Measurements from ENCODE around the gene ZMYND10.
"Not testable (repeated sequence)": the region's sequence is repeated elsewhere in the genome, so short reads cannot be mapped to it uniquely, and the experiment has no call there.

ZMYND10 gene

DNA sequence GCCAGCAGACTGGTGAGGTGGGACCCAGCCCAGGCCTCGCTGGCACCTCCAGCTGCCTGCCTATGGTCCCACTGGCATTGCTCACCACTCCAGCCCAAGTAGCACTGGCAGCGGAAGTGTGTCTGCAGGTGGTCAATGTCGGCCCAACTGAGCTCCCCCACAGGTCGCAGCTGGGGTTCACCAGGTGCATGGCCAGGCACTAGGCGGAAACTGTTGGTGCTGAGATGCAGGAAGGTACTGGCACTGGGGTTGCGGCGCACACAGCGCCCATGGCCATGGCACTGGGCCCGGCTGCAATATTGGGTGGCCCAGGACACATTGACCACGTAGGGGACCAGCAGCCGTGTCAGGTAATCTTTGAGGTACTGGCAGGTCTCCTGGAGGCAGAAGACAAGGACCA, 27.4 kb downstream of the ZMYND10 start:
- H3K9me3 Mint-ChIP-seq: no peaks in the 10 kb centered on the region
- H3K36me3 Mint-ChIP-seq: peaks cover 8% of the 10 kb centered on the region
- H3K4me1 Mint-ChIP-seq: peaks cover 62% of the 10 kb centered on the region
- H3K4me3 Mint-ChIP-seq: no peak overlapping the region
- no peak for ATAC-seq
- no peak overlapping the region for H3K27ac Mint-ChIP-seq
- no peaks in the 10 kb centered on the region for H3K27me3 Mint-ChIP-seq

DNA sequence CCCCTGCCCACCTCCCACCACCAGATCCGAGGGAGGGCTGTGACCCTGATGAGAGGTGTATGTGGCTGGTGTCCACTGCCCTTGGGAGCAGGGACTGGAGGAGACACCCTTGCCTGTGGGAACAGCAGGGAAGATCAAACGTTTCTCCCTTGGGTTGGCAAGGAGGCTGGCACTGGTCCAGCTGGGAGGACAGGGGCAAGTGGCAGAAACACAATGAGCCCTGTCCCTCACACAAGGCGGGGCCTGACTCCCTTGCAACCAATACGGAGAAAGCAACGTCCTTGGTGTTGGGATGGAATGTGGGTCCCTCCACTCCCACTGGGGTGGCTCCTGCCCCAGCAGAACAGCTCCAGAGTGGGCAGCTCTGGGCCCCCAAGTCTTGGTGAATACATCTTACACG, 28.2 kb downstream of the ZMYND10 start:
- H3K36me3 Mint-ChIP-seq: peaks cover 8% of the 10 kb centered on the region
- H3K4me1 Mint-ChIP-seq: peaks cover 54% of the 10 kb centered on the region
- H3K9me3 Mint-ChIP-seq: no peaks in the 10 kb centered on the region
- H3K4me3 Mint-ChIP-seq: no peak overlapping the region
- H3K27me3 Mint-ChIP-seq: no peaks in the 10 kb centered on the region
- H3K27ac Mint-ChIP-seq: peak overlapping the region; percentile 88
- no peak for ATAC-seq

DNA sequence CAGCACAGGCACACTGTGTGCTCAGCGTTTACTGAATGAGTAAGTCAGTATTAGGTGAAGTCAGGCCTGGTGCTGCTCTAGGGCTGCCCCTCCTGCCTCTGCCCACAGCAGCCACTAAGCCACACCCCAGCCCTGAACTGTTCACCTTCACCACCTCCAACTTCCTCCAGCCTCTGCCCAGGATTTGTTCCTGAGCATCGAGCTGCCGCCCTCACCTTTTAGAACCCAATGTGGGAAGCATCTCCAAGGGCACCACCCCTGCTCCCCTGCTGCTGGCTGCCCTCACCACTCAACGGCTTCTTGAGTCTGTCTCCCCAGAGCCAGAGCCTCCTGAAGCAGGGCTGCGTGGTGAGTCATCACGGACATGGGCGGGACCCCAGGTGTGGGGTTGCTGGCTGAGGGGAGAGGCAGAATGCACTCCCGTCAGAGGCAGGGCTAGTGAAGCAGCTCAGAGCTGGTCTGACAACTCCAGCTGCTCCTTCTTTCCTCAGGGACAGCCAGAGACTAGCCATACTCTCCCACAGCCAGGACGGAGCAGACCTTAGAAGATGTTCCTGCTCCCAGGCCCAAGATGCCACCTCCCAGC, 28.8 kb downstream of the ZMYND10 start:
- peaks cover 8% of the 10 kb centered on the region for H3K36me3 Mint-ChIP-seq
- peaks cover 52% of the 10 kb centered on the region for H3K4me1 Mint-ChIP-seq
- peak overlapping the region; percentile 88 for H3K27ac Mint-ChIP-seq
- peak overlapping the region; percentile 62 for H3K4me3 Mint-ChIP-seq
- no peaks in the 10 kb centered on the region for H3K27me3 Mint-ChIP-seq
- ATAC-seq: peak; percentile 63
- no peaks in the 10 kb centered on the region for H3K9me3 Mint-ChIP-seq

DNA sequence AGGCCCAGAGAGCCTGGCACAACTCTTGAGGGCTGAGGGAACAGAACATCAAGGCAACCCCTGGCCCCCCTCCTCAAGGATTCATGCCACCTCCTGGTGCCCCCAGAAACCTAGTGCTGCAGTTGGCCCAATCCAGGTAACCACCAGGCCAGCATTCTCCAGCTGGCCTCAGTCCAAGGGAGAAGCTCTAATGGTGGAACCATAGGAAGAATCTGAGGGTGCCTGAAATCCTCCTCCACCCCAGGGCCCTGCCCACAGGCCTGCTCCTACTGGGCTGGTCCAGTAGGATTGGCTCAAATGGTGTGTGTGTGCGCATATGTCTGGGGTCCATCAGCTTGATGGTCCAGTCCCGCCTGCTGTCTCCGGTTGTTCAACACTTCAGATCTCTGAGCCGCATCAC, 30.7 kb downstream of the ZMYND10 start:
- Mint-ChIP-seq H3K36me3 (peaks cover 8% of the 10 kb centered on the region), H3K4me3 (no peak overlapping the region), H3K27me3 (no peaks in the 10 kb centered on the region), H3K27ac (peak overlapping the region; percentile 14), H3K4me1 (peaks cover 42% of the 10 kb centered on the region), H3K9me3 (no peaks in the 10 kb centered on the region)
- no peak for ATAC-seq

DNA sequence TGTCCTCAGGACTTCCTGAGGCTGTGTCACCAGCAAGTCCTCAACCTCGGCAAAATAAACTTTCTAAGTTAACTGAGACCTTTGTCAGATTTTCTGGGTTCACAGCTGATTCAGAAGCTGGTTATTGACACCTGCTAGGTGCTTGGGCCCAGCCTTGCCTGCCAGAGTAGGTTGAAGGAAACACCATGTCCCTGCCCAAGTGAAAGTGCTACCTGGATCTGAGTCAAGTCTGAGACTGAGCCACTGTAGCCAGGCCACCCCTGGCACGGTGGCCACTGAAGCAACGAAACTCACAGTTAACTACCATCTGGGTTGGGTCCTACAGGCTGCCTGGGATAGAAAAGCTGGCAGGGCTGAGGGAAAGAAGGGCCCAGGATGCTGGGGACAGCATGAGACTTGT, 31.2 kb downstream of the ZMYND10 start:
- ATAC-seq: no peak
- H3K27ac Mint-ChIP-seq: peak overlapping the region; percentile 14
- no peaks in the 10 kb centered on the region for H3K27me3 Mint-ChIP-seq
- H3K9me3 Mint-ChIP-seq: no peaks in the 10 kb centered on the region
- peaks cover 8% of the 10 kb centered on the region for H3K36me3 Mint-ChIP-seq
- H3K4me1 Mint-ChIP-seq: peaks cover 38% of the 10 kb centered on the region
- H3K4me3 Mint-ChIP-seq: no peak overlapping the region

DNA sequence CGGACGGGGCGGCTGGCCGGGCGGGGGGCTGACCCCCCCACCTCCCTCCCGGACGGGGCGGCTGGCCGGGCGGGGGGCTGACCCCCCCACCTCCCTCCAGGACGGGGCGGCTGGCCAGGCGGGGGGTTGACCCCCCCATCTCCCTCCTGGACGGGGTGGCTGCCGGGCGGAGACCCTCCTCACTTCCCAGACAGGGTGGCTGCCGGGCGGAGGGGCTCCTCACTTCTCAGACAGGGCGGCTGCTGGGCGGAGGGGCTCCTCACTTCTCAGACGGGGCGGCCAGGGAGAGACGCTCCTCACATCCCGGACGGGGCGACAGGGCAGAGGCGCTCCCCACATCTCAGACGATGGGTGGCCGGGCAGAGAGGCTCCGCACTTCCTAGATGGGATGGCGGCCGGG, 33.5 kb downstream of the ZMYND10 start:
- not testable (repeated sequence) for H3K27ac Mint-ChIP-seq, H3K9me3 Mint-ChIP-seq, H3K27me3 Mint-ChIP-seq, H3K36me3 Mint-ChIP-seq, ATAC-seq, H3K4me3 Mint-ChIP-seq
- H3K4me1 Mint-ChIP-seq: peaks cover 18% of the 10 kb centered on the region

DNA sequence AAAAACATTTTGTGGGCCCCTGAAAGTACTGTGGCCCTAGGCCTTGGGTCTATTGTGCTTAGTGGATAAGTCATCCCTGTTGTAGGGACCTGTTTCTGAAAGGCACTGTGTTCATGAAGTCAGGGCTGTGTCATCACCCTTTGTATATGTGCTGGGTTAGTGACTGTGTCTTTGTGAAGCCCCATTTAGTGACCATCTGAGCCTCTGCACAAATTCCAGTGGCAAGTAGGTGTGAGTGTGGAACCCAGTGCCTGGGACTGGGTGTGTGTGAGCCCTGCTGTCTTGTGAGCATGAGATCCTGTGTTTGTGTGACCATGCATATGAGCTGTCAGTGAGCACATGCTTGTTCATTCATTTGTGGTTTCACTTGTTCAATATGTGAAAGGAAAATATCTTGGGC, 40.9 kb downstream of the ZMYND10 start:
- H3K27ac Mint-ChIP-seq: no peak overlapping the region
- ATAC-seq: no peak
- no peaks in the 10 kb centered on the region for H3K27me3 Mint-ChIP-seq
- H3K9me3 Mint-ChIP-seq: no peaks in the 10 kb centered on the region
- H3K4me3 Mint-ChIP-seq: no peak overlapping the region
- H3K36me3 Mint-ChIP-seq: no peaks in the 10 kb centered on the region
- peaks cover 16% of the 10 kb centered on the region for H3K4me1 Mint-ChIP-seq

DNA sequence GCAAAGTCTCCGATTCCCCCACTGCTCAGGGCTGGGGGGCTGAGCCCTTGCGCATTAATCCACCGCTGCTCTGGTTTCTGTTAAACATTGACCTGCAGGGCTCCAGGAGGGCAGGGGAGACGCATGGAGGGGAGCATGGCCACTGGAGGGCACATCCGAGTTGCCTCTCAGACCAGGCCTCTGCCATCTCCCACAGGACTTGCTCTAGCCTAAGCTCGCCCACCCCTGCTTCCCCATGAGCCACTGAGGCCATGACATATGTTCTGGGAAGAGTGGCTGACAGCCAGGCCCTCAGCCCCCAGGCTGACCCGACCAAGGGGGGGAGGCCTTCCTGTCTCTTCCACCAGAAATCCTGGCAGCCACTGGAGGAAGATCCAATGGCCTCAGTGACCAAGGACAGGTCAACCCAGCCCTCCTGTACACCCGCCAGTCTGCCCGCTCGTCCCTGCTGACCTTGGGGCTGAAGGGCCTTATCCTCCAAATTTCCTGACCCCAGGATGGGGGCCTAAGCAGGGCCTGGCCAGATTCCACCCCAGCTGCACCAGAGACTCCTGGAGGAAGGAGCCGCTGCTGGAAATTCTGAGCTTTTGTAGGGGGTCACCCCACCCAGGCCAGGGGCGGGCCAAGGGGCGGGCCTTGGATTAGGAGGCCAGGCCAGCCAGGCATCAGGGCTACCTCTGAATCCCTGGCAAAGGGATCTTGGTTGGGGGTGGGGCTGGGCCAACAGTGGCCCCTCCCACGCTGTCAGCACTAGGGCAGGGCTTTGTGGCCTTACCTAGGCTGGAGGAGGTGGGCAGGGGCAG, 42.3 kb downstream of the ZMYND10 start, which contains the start of gene HYAL1:
Gene HYAL1 (minus strand): TSS at position 562 of the 803 bp plus-strand sequence. CDS start 618 bp downstream, outside the sequence.
- peaks cover 19% of the 10 kb centered on the region for H3K4me1 Mint-ChIP-seq
- ATAC-seq: no peak
- no peaks in the 10 kb centered on the region for H3K9me3 Mint-ChIP-seq
- no peaks in the 10 kb centered on the region for H3K36me3 Mint-ChIP-seq
- H3K27me3 Mint-ChIP-seq: no peaks in the 10 kb centered on the region
- peak within 1 kb of the TSS; percentile 44 for H3K27ac Mint-ChIP-seq
- no peak within 1 kb of the TSS for H3K4me3 Mint-ChIP-seq

DNA sequence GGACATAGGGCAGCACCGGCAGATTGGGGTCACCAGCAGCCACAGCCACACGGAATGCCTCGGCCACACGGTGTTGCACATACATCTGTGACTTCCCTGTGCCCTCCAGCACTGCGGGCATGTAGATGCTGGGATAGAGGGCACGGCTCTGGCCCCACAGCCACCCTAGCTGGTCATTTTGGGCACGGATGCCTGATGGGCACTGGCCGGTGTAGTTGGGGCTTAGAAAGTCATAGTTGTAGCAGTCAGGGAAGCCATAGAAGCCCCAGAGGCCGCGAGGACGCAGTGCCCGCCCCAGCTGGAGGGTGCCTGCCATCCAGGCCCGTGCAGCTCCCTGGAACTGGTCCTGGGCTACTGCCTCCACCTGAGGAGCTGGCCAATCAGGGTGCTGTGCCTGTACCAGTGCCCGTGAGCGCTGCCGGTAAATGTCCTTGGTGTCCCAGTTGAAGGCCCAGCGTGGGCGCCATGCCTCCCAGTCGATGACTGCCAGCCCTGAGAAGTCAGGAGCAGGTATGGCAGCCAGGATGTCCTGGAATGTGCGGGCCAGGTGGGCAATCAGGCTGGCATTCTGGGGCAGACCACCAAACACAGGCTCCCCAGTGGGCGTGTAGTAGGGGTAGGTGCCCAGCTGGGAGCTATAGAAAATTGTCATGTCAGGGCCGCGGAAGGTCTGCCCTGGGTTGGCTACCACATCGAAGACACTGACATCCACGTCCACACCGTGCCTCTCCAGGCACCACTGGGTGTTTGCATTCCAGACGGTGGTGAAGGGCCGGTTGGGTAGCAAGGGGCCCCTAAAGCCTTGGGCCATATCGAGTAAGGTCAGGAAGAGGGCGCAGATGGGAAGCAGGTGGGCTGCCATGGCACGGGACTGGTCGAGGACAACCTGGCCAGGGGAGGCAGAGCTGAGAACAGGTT, 43.2 kb downstream of the ZMYND10 start:
- peaks cover 28% of the 10 kb centered on the region for H3K4me1 Mint-ChIP-seq
- H3K36me3 Mint-ChIP-seq: no peaks in the 10 kb centered on the region
- H3K9me3 Mint-ChIP-seq: no peaks in the 10 kb centered on the region
- no peak for ATAC-seq
- H3K4me3 Mint-ChIP-seq: no peak overlapping the region
- H3K27me3 Mint-ChIP-seq: no peaks in the 10 kb centered on the region
- peak overlapping the region; percentile 44 for H3K27ac Mint-ChIP-seq

DNA sequence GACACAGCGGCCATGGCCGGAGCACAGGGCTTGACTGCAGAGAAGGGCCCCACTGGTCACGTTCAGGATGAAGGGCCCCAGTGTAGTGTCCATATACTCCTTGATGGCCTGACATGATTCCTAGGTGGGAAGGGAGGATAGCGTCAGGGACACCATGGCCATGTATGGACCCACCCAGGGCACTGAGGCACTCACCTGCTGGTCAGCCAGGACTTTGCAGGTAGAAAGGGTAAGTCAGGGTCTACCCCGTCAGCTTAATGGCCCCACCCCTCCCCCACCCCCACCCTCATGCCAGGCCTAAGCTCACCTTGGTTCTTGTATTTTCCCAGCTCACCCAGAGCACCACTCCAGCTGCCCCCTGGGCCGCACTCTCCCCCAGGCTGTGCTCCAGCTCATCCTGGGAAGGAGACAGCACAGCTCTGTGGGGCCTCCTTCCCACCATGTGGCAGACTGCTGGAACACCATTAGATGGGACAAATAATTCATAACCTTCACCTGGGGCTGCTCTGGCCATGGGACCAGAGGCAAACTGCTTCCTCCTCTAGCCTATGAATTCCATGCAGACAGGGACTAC, 44.8 kb downstream of the ZMYND10 start:
- H3K27ac Mint-ChIP-seq: peak overlapping the region; percentile 99

DNA sequence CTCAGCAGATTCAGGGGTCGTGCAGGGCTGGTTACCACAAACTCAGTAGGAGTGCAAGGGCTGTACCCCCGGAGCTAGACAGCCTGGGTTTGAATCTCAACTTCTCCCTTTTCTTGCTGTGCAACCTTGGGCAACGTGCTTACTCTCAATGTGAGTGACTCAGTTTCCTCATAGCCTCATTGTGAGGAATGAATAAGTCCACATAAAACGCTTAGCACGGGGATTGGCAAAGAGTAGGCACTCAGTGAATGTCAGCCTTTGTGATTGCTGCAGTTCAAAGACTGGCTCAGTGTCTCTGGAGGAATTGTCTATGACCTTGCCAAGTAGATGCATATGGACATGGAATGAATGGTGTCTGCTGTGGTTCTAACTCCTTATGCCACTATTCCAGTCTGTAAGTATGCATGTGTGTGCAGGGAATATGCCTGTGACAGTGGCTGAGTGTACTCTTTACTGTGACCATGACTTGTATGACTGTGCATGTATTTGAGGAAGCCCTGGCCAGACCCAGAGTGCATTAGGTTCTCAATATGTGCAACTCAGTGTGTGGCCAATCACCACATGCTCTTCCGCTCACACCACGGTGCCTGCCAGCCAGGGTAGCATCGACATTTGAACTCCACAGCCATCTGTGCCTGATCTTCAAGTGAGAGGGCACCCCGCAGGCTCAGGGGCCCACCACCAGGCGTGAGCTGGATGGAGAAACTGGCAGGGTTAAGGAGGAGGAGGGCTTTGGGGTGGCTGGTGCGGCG, 45.4 kb downstream of the ZMYND10 start:
- Mint-ChIP-seq H3K4me3 (peak overlapping the region; percentile 94), H3K9me3 (no peaks in the 10 kb centered on the region), H3K4me1 (peaks cover 39% of the 10 kb centered on the region), H3K27me3 (no peaks in the 10 kb centered on the region), H3K36me3 (peaks cover 6% of the 10 kb centered on the region), H3K27ac (peak overlapping the region; percentile 99)
- no peak for ATAC-seq

More for the DNA sequence above, 44.8 kb downstream of the ZMYND10 start:
- ATAC-seq: no peak
- Mint-ChIP-seq H3K9me3 (no peaks in the 10 kb centered on the region), H3K4me3 (peak overlapping the region; percentile 94), H3K4me1 (peaks cover 39% of the 10 kb centered on the region), H3K27me3 (no peaks in the 10 kb centered on the region), H3K36me3 (peaks cover 6% of the 10 kb centered on the region)

DNA sequence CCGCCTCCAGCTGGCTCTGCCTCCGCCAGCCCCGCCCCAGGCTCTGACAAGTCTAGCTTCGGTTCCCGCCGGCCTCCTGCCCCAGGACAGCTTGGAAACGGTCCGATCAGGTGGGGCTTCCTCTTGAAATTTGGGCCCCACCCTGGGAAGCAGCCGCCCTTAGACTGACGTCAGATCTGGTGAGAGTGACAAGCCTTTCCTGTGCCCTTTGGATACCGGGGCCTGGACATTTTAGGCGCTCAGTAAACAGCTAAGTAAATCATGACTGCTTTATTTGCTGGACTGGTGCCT, 45.9 kb downstream of the ZMYND10 start:
- Mint-ChIP-seq H3K27me3 (no peaks in the 10 kb centered on the region), H3K4me3 (peak overlapping the region; percentile 94), H3K4me1 (peaks cover 39% of the 10 kb centered on the region), H3K36me3 (peaks cover 6% of the 10 kb centered on the region), H3K9me3 (no peaks in the 10 kb centered on the region), H3K27ac (peak overlapping the region; percentile 99)
- ATAC-seq: no peak

DNA sequence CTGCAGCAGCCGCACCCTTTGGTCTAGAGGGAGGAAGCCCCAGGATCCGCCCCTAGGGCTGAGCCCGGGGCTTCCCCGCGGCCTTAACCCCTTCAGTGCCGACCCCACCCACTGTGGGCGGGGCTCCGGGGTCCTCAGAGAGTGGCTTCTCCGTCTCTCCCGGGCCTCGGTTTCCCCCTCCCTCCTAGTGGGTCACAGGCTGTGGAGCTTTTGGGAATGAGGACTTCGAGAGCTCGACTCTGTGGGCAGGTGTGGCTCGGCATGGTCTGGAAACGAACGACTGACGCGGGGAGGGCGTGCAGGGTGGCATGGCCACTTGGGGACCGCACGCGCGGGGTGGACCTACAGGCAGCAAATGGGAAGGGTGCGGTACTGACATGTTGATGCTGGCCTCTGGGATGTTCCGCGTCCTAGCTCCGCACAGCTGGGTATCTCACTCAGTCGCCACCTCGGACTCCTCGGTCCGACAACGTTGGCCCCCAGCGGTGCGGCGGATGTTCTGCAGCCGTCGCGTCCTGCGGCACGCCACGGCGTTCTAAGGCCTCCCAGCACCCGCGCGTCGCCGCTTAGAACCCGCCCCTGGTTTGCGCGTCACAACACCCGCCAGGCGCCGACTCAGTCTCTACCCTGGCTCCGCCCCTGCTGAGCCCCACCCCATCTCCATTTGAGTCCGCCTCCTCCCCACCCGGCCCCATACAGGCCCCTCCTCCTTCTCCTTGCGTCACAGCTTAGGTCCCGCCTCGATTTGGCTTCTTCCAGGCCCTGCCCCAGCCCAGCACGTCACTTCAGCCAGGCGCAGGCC, 46.5 kb downstream of the ZMYND10 start, which contains the start of the genes HYAL3 and NAA80:
Gene HYAL3 (minus strand): TSS at position 570 of the 802 bp plus-strand sequence. CDS start 3,803 bp downstream, outside the sequence.
Gene NAA80 (minus strand): TSS at position 570 of the 802 bp plus-strand sequence. CDS start 1,942 bp downstream, outside the sequence.
- H3K27me3 Mint-ChIP-seq: no peaks in the 10 kb centered on the region
- peak; percentile 95 for ATAC-seq
- H3K27ac Mint-ChIP-seq: peak within 1 kb of the TSS; percentile 99
- peaks cover 39% of the 10 kb centered on the region for H3K4me1 Mint-ChIP-seq
- H3K4me3 Mint-ChIP-seq: peak within 1 kb of the TSS; percentile 94
- no peaks in the 10 kb centered on the region for H3K9me3 Mint-ChIP-seq
- peaks cover 6% of the 10 kb centered on the region for H3K36me3 Mint-ChIP-seq
